Ishikawa (cell line): Measurements from ENCODE around the gene ATP6AP1.

ENCODE experiments used
- CEBPB ChIP-seq: IDR thresholded peaks from 2 replicates; pipeline ENCODE4 v1.6.1; 2012
- CREB1 ChIP-seq: IDR thresholded peaks from 2 replicates; pipeline ENCODE4 v1.6.1; 2012; ENCODE audit warnings: low read depth
- EGR1 ChIP-seq: IDR thresholded peaks from 2 replicates; pipeline ENCODE4 v1.6.1; 2012
- EP300 ChIP-seq: IDR thresholded peaks from 2 replicates; pipeline ENCODE4 v1.6.1; 2012; ENCODE audit warnings: borderline replicate concordance
- FOXM1 ChIP-seq: IDR thresholded peaks from 2 replicates; pipeline ENCODE4 v1.6.1; 2012; ENCODE audit warnings: low read depth, borderline replicate concordance
- NFIC ChIP-seq: IDR thresholded peaks from 2 replicates; pipeline ENCODE4 v1.6.1; 2012
- RAD21 ChIP-seq: IDR thresholded peaks from 2 replicates; pipeline ENCODE4 v1.6.1; 2012; ENCODE audit warnings: low read depth
- TAF1 ChIP-seq: IDR thresholded peaks from 2 replicates; pipeline ENCODE4 v1.6.1; 2012; ENCODE audit warnings: low read depth, mild to moderate bottlenecking
- TCF12 ChIP-seq: IDR thresholded peaks from 2 replicates; pipeline ENCODE4 v1.6.1; 2012; ENCODE audit warnings: low read depth
- TEAD4 ChIP-seq: IDR thresholded peaks from 2 replicates; pipeline ENCODE4 v1.6.1; 2012
- YY1 ChIP-seq: IDR thresholded peaks from 2 replicates; pipeline ENCODE4 v1.6.1; 2012; ENCODE audit warnings: low read depth
- ZBTB7A ChIP-seq: IDR thresholded peaks from 2 replicates; pipeline ENCODE4 v1.6.1; 2012; ENCODE audit warnings: low read depth
- TF ChIP-seq, protein P1 (sequence below): IDR thresholded peaks from 2 replicates; pipeline ENCODE4 v1.6.1; 2012; ENCODE audit warnings: low read depth, mild to moderate bottlenecking
- TF ChIP-seq, protein P2 (sequence below): IDR thresholded peaks from 2 replicates; pipeline ENCODE4 v1.6.1; 2012
- TF ChIP-seq, protein P3 (sequence below): IDR thresholded peaks from 2 replicates; pipeline ENCODE4 v1.6.1; 2012

The ATP6AP1 gene

DNA sequence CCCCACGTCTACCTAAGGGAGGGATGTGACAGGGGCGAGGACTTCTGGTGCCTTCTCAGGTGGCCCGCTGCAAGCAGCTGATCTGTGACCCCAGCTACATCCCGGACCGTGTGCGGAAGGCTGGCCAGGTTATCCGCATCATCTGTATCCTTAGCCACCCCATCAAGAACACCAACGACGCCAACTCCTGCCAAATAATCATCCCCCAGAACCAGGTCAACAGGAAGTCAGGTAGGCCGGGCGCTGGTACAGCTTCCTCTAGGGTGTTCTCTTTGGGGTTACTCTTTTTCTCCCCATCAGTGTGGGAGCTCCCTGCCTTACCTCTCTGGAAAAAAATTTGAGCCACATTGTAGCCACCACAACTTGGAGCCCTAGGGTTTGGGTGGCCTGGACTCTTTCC lies 13.1 kb downstream of the ATP6AP1 start:
- TF ChIP-seq, protein P1, sequence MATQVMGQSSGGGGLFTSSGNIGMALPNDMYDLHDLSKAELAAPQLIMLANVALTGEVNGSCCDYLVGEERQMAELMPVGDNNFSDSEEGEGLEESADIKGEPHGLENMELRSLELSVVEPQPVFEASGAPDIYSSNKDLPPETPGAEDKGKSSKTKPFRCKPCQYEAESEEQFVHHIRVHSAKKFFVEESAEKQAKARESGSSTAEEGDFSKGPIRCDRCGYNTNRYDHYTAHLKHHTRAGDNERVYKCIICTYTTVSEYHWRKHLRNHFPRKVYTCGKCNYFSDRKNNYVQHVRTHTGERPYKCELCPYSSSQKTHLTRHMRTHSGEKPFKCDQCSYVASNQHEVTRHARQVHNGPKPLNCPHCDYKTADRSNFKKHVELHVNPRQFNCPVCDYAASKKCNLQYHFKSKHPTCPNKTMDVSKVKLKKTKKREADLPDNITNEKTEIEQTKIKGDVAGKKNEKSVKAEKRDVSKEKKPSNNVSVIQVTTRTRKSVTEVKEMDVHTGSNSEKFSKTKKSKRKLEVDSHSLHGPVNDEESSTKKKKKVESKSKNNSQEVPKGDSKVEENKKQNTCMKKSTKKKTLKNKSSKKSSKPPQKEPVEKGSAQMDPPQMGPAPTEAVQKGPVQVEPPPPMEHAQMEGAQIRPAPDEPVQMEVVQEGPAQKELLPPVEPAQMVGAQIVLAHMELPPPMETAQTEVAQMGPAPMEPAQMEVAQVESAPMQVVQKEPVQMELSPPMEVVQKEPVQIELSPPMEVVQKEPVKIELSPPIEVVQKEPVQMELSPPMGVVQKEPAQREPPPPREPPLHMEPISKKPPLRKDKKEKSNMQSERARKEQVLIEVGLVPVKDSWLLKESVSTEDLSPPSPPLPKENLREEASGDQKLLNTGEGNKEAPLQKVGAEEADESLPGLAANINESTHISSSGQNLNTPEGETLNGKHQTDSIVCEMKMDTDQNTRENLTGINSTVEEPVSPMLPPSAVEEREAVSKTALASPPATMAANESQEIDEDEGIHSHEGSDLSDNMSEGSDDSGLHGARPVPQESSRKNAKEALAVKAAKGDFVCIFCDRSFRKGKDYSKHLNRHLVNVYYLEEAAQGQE: no peak
- no peak for TF ChIP-seq EP300
- no peak for TF ChIP-seq TCF12
- TF ChIP-seq, protein P2, sequence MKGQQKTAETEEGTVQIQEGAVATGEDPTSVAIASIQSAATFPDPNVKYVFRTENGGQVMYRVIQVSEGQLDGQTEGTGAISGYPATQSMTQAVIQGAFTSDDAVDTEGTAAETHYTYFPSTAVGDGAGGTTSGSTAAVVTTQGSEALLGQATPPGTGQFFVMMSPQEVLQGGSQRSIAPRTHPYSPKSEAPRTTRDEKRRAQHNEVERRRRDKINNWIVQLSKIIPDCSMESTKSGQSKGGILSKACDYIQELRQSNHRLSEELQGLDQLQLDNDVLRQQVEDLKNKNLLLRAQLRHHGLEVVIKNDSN: no peak
- no peak for TF ChIP-seq CREB1
- no peak for TF ChIP-seq EGR1
- no peak for TF ChIP-seq ZBTB7A
- TF ChIP-seq TEAD4: no peak
- no peak for TF ChIP-seq NFIC
- TF ChIP-seq, protein P3, sequence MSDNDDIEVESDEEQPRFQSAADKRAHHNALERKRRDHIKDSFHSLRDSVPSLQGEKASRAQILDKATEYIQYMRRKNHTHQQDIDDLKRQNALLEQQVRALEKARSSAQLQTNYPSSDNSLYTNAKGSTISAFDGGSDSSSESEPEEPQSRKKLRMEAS: no peak
- no peak for TF ChIP-seq FOXM1

DNA sequence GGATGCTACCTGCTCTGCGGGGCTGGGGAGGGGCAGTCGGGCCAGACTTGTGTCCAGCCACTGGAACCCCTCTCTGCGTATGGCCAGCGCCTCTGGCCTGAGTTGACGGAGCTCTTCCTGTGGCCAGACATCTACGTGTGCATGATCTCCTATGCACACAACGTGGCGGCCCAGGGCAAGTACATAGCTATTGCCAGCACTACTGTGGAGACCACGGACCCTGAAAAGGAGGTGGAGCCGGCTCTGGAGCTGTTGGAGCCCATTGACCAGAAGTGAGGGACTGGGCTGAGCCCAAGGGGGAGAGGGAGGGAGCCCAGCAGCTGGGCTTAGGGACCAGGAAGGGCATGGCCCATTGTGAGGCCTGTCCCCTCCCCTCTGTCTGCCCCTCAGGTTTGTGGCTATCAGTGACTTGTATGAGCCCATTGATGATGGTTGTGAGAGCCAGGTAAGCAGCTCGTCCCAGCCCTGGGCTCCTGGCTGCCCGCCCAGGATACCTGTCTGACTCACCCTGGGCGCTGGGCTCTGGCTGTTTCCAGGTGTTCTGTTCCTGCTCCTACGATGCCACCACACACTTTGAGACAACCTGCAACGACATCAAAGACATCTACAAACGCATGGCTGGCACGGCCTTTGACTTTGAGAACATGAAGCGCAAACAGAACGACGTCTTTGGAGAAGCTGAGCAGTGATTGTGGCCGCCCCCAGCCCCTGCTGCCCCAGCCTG lies 13.7 kb downstream of the ATP6AP1 start:
- no peak for TF ChIP-seq EGR1
- no peak for TF ChIP-seq TAF1
- TF ChIP-seq YY1: no peak

DNA sequence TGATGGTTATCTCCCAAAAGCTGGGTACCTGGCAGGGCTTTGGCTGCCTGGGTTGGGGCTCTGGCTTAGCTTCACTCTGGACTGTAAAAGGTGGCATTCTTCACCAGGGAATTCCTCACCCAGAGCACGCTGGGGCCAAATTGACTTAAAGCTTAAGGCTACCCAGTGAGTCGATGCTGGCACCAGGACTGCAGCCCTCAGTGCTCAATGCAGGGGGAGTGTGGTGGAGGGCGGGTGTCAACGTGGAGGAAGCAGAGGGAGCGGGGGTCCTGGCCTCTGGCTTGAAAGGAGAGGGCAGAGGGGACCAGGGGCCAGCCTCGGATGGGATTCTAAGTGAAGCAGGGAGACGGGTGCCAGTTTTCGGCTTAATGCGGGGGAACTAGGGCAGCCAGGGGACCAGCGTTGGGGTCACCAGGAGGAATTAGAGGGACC lies 15.0 kb downstream of the ATP6AP1 start:
- TF ChIP-seq, protein P1: no peak
- TF ChIP-seq, protein P3: no peak
- TF ChIP-seq ZBTB7A (no peak), TCF12 (no peak), FOXM1 (no peak), CEBPB (no peak), CREB1 (no peak), TEAD4 (no peak), RAD21 (no peak), EP300 (no peak), EGR1 (no peak), TAF1 (no peak), YY1 (no peak), NFIC (no peak)
- TF ChIP-seq, protein P2: no peak

DNA sequence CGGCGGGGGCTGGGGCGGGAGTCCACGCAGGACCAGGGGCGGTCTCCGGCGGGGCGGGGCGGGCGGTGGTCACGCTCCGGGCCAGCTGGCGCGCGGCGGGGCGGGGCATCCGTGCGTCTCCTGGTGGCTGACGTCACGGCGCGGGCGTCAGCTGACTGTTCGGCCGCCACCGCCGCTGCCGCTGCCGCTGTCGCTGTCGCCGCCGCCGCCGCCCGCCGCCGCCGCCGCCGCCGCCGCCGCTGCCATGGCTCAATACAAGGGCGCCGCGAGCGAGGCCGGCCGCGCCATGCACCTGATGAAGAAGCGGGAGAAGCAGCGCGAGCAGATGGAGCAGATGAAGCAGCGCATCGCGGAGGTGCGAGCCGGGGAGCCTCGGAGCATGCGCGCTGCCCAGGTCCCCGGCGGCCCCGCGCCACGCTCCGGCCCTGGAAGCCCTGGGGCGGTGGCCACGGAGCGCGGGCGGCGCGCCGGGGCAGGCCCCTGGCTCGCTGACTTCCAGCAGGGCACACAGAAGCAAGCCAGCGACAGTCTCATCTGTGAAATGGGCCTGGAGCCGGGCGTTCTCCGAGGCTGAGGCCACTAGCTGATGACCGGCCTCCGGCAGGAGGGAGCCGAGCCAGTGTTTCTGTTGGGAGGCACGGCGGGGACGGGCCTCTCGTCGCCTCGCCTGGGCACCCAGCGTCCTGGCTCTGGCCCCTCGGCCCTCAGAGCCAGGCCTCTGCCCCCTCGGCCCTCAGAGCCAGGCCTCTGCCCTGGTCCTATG lies 15.7 kb downstream of the ATP6AP1 start, which contains the start of gene FAM50A:
Gene FAM50A, plus strand, starts transcription at position 150 of the 763 bp plus-strand sequence. Its CDS starts 95 bp downstream, at position 245.
- TF ChIP-seq, protein P1: no peak
- TF ChIP-seq TEAD4 (no peak), NFIC (no peak), EP300 (no peak), CEBPB (no peak), YY1 (no peak), TCF12 (no peak), RAD21 (no peak), EGR1 (no peak), TAF1 (no peak), CREB1 (no peak), FOXM1 (no peak)
- TF ChIP-seq, protein P3: peak; percentile 42
- TF ChIP-seq, protein P2: peak; percentile 78
